ENCODE data around the gene ADGRL2.

DNA sequence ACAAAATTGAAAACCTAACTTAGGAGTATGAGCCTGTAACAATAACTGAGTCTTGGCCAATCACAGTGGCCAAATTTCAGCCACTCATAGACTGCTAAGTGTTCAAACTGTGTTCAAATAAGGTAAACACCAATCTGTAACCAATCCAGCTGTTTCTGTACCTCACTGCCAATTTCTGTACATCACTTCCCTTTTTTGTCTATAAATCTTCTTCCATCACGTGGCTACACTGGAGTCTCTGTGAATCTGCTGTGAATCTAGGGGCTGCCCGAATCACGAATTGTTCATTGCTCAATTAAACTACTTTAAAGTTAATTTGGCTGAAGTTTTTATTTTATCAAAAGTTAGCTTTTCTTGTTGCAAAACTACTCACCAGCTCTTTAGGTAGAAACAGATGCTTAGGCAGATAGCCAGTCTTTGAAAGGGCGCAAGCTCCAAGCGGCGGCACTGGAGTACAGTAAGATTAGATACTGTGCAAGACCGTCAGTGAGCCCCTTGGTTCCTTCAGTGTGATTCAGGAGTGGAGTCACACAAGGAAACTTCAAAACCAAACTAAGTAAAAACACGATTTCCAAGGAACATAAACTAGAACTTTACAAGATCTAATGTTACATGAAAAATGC is 43.2 kb upstream of the ADGRL2 start:
- TF ChIP-seq, protein P1, sequence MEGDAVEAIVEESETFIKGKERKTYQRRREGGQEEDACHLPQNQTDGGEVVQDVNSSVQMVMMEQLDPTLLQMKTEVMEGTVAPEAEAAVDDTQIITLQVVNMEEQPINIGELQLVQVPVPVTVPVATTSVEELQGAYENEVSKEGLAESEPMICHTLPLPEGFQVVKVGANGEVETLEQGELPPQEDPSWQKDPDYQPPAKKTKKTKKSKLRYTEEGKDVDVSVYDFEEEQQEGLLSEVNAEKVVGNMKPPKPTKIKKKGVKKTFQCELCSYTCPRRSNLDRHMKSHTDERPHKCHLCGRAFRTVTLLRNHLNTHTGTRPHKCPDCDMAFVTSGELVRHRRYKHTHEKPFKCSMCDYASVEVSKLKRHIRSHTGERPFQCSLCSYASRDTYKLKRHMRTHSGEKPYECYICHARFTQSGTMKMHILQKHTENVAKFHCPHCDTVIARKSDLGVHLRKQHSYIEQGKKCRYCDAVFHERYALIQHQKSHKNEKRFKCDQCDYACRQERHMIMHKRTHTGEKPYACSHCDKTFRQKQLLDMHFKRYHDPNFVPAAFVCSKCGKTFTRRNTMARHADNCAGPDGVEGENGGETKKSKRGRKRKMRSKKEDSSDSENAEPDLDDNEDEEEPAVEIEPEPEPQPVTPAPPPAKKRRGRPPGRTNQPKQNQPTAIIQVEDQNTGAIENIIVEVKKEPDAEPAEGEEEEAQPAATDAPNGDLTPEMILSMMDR (conservative IDR thresholded peaks at IDR 0.05 in 1 of 2, IDR thresholded peaks at IDR 0.05 in 1 of 2; ENCODE audit: extremely low read depth in 1 of 2, insufficient read depth in 1 of 2, low read depth in 1 of 2, low read length in 2 of 2), result no peak
- TF ChIP-seq EZH2 (IDR thresholded peaks at IDR 0.05; ENCODE audit: borderline replicate concordance, low read length), result no peak
